ENCODE measurements around the gene PITPNC1.

- TF ChIP-seq POLR2A (IDR thresholded peaks at IDR 0.05), result no peak
- no peak for TF ChIP-seq CTCF (IDR thresholded peaks at IDR 0.05)
These were observed 299.2 kb downstream of the PITPNC1 start for GRCh38 chr17:67676305-67676704.
